ENCODE results near the gene ITGA1.

GRCh38 chr5:52760695-52761366 lies 26.9 kb upstream of the ITGA1 start:
- TF ChIP-seq CTCF (IDR thresholded peaks at IDR 0.05) (no peak), ZFX (IDR thresholded peaks at IDR 0.05; ENCODE audit: borderline replicate concordance) (no peak)
